HG02885 (cell line): ENCODE data around the gene ATR.
A peak's percentile ranks its signal among the peaks of the same experiment; 100 is the strongest.
"Not testable (repeated sequence)": the region's sequence is repeated elsewhere in the genome, so short reads cannot be mapped to it uniquely, and the experiment has no call there.

Experiments used
- ATAC-seq: cut with Tn5 transposase; IDR thresholded peaks from one replicate; pipeline ENCODE4 v1.9.1; 2021; ENCODE audit warnings: mild to moderate bottlenecking; ENCODE audit not compliant: unreplicated experiment, poor library complexity

Gene ATR

DNA sequence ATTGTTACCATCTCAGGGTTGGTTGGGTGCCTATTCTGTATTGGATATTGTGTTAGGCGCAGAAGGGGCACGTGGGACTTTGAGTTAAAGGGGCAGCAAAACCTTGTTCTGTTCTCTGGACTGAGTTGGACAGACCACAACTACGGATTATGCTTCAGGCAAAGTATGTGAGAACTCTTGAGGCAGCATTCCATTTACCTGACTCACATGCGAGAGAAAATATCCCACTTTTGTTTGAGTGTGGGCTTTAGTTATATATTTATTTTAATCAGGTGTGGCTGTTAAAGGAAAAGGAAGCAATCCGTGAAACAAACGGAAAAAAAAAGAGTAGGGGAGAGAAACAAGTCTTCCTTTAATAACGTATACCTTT, 17.0 kb upstream of the ATR start:
- ATAC-seq = no peak

DNA sequence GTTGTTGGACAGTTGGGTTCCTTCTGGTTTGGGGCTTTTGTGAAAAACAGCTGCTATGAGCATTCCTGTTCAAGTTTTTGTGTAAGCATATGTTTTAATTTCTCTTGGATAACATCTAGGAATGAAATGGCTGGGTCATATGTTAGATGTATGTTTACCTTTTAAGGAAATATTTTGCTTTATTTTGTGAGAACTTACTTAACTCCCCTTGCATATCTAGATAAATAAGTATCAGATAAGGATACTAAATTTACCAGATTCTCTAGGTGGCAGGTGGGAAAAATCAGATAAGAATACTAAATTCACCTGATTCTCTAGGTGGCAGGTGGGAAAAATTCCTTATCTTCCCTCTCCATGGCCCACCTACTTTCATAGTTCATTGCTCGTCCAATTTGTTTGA, 16.6 kb upstream of the ATR start:
- no peak for ATAC-seq

- ATAC-seq = not testable (repeated sequence)
Measured at GRCh38 chr3:142592268-142592667, 13.7 kb upstream of the ATR start.

GRCh38 chr3:142588703-142589102, 10.2 kb upstream of the ATR start:
- no peak for ATAC-seq

GRCh38 chr3:142586803-142587406, 8.4 kb upstream of the ATR start:
- ATAC-seq = peak; percentile 78

GRCh38 chr3:142581070-142581469, 2.5 kb upstream of the ATR start:
- not testable (repeated sequence) for ATAC-seq

- ATAC-seq = no peak
Measured at GRCh38 chr3:142580061-142580423, 1.5 kb upstream of the ATR start.

- no peak for ATAC-seq
Measured at GRCh38 chr3:142577696-142578328, 721 bp downstream of the ATR start.

DNA sequence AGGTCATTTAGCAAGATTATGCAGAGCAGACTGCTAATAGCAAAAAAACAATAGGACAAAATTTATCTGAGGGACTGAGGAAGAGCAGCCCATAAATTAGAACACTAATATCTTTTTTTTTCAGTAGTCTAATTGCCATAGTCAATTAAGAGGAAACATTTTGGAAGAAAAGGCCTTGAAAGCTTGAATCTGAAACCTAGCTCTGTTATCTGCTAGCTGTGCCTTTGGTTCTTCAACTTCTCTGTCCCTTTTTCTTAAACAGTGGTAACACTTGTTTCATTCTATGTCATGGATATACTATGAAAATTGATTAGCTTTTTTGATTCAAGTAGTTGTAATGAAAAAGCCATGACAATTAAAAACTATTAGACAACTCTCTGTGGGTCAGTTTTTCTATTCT, 1.7 kb downstream of the ATR start:
- ATAC-seq = no peak

DNA sequence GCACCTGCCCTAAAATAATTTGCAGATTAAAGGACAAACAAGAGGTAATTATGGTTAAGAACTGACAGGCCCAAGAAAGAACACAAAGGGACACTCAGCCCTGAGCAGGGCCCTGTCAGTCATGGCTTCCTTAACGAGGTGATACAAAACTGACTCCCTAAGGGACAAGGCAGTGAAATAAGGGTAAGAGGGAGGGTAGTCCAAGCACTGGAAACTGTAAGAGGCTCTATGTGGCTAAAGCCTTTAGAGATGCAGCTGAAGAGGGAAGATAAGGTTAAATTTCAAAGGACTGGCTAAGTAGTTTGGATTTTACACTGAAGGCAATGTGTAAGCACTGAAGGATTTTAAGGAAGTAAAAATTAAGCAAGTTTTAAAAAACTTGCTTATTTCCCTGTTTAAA, 3.9 kb downstream of the ATR start:
- no peak for ATAC-seq

DNA sequence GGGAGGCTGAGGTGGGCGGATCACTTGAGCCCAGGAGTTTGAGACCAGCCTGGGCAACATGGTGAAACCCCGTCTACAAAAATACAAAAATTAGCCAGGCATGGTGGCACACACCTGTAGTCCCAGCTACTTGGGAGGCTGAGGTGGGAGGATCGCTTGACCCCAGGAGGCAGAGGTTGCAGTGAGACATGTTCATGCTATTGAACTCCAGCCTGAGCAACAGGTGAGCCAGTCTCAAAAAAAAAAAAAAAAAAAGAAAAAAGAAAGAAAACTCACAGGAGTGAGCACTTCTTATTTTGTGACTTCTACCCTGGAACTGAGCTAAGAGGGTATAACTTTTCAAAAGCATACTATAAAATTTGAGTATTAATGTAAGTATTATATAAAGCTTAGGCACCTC, 4.3 kb downstream of the ATR start:
- ATAC-seq = not testable (repeated sequence)

DNA sequence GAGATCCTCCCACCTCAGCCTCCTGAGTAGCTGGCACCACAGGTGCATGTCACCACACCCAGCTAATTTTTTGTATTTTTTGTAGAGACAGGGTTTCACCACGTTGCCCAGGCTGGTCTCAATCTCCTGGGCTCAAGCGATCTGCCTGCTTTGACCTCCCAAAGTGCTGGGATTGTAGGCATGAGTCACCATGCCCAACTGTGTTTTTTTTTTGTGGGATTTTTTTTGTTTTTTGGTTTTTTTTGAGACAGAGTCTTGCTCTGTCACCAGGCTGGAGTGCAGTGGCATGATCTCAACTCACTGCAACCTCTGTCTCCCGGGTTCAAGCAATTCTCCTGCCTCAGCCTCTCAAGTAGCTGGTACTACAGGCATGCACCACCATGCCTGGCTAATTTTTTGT, 9.1 kb downstream of the ATR start:
- ATAC-seq = not testable (repeated sequence)

DNA sequence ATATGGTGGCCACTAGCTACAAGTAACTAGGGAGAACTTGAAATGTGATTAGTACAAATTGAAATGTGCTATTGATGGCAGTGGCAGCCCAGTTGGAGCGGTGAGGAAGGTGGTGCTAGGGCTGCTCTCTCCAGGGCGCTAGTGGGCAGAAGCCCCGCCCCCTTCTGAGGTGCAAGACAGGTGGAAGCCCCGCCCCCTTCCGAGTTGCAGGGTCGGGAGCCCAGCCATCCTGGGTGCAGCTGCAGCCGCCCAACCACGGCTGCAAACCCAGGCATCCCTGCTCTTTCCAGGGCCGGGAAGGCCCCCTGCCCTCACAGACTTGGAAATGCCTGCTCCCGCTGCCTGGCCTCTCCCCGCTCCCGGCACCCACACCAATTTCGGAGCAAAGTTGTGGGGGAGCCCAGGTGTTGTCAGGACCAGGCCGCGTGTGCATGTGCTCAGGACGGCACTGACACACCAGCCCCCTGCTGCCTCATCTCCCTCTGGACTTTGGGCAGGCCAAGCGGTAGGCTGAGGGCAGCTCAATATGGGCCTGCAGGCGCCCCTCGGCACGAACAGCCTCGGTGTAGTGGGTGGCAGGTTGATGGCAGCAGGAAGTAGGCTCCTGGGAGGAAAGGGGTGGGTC, 10.0 kb downstream of the ATR start:
- ATAC-seq = no peak

DNA sequence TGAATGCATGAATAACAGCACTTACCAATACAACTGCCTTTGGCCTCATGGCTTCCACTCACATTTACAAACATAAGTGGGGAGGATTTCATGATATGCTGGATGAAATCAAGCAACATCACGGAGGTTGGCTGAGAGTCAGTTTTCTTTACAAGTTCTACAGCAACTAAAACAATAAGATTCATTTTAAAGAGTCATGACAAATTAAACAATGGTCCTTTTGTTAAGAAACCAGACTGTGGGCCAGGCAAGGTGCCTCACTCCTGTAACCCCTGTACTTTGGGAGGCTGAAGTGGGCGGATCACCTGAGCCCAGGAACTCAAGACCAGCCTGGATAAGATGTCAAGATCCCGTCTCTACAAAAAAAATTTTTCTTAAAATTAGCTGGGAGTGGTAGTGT, 12.4 kb downstream of the ATR start:
- no peak for ATAC-seq

DNA sequence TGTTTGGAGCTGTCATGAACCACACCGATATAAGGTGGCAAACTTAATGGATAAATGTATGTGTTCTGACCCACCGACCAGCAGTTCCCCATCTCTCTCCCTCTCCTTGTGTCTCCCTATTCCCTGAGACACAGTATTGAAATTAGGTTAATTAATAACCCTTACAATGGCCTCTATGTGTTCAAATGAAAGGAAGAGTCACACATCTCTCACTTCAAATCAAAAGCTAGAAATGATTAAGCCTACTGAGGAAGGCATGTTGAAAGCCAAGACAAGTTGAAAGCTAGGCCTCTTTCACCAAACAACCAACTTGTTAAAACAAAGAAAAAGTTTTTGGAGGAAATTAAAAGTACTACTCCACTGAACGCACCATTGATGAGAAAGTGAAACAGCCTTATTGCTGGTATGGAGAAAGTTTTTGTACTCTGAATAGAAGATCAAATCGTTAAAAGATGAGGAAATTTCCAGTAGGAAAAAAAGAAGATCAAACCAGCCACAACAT, 15.0 kb downstream of the ATR start:
- no peak for ATAC-seq

- ATAC-seq = no peak
Measured at GRCh38 chr3:142560118-142560517, 18.4 kb downstream of the ATR start.

- no peak for ATAC-seq
Measured at GRCh38 chr3:142553741-142554140, 24.8 kb downstream of the ATR start.

DNA sequence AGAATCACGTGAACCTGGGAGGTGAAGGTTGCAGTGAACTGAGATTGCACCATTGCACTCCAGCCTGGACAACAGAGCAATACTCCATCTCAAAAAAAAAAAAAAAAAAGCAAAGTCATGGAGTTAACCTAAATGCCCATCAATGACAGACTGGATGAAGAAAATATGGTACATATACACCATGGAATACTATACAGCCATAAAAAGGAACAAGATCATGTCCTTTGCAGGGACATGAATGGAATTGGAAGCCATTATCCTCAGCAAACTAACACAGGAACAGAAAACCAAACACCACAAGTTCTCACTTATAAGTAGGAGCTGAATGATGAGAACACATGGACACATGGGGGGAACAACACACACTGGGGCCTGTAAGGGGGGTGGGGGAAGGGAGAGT, 26.0 kb downstream of the ATR start:
- ATAC-seq = not testable (repeated sequence)

DNA sequence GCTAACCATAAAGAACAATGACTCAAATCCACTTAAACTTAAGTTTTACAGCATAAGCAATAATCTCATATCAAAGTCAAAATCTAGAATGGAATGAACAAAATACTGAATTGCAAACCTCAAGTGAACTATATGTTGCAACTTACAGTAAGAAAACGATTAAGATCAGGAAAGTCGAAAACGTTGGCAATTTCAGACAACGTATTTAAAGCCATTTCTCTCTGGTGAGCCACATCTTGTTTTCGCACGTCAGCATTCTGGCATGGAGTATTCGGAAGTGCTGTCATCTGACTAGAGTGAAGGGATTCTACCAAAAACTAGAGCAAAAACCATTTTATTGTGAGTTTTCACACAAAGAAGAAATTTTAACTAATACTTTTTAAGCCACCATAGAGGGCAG, 28.5 kb downstream of the ATR start:
- ATAC-seq = no peak

- no peak for ATAC-seq
Measured at GRCh38 chr3:142543307-142543706, 35.2 kb downstream of the ATR start.

DNA sequence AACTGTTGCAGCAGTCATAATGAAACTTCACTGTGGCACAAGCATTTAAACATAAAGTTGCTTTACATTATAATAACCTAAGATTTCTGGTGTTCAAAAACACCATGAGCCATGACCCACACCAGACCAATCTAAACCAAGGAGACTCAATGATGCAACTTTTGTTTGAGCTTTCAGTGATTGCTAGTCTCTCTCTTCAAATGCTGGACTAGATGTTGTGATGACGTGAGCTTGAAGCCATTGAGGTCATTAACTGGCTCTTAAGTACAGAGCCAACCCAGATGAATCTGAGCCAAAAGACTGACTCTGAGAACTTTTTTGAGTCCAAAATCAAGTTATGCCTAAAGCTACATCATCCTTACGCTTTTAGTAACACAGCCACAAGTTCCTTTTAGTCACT, 36.5 kb downstream of the ATR start:
- no peak for ATAC-seq

DNA sequence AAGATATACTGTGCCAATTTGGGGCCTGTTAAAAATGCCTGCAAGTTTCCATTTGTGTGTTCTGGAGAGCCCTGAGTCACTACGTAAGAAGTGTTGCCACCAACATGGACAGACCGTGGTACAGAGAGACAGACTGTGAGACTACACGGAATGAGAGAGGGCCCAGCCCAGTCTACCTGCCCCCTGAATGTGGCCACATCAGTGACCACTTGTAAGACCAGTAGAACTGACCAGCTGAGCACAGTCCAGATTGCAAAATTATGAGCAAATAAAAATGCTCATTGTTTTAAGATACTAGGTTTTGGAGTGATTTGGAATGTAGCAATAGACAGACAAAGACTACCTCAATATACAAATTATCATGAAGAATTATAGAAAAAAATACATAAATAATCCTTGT, 42.0 kb downstream of the ATR start:
- no peak for ATAC-seq
